ENCODE data around the gene CD82.

CD82 gene

GRCh38 chr11:44625759-44626523 lies 60.5 kb downstream of the CD82 start:
- no peak for ATAC-seq
- no peak for TF ChIP-seq POU6F1 (CRISPR knock-in tag; IDR thresholded peaks at IDR 0.05; ENCODE audit: borderline replicate concordance, low read depth)
- TF ChIP-seq TSHZ2 (CRISPR knock-in tag; IDR thresholded peaks at IDR 0.05), result no peak
- TF ChIP-seq ZFP3 (CRISPR knock-in tag; IDR thresholded peaks at IDR 0.05), result no peak
- TF ChIP-seq ISL1 (CRISPR knock-in tag; IDR thresholded peaks at IDR 0.05), result no peak
- TF ChIP-seq GLIS3 (CRISPR knock-in tag; IDR thresholded peaks at IDR 0.05), result no peak
- TF ChIP-seq PPARA (CRISPR knock-in tag; IDR thresholded peaks at IDR 0.05; ENCODE audit: borderline replicate concordance), result no peak
- TF ChIP-seq ZNF70 (CRISPR knock-in tag; IDR thresholded peaks at IDR 0.05), result no peak
- no peak for TF ChIP-seq CSDC2 (CRISPR knock-in tag; IDR thresholded peaks at IDR 0.05)
- TF ChIP-seq CSRNP3 (CRISPR knock-in tag; IDR thresholded peaks at IDR 0.05), result no peak
- TF ChIP-seq ZFP30 (CRISPR knock-in tag; IDR thresholded peaks at IDR 0.05), result no peak

DNA sequence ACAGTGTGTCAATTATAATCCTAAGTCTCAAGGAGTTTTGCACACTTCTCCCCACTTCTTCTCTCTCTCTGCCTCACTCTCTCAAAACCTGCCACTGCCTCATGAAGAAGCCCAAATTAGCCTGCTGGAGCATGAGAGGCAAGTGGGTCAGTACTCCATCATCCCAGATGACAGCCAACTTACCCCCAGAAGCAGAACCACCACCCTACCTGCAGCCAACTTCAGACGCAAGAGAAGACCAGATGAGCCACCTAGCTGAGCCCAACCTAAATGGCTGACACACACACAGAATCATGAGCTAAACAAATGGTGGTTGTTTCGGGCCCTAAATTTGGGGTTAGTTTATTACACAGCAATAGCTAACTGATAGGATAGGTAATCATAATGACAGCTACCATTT lies 61.2 kb downstream of the CD82 start:
- no peak for TF ChIP-seq POU6F1 (CRISPR knock-in tag; IDR thresholded peaks at IDR 0.05; ENCODE audit: borderline replicate concordance, low read depth)
- TF ChIP-seq GLIS3 (CRISPR knock-in tag; IDR thresholded peaks at IDR 0.05), result no peak
- TF ChIP-seq, protein P1, sequence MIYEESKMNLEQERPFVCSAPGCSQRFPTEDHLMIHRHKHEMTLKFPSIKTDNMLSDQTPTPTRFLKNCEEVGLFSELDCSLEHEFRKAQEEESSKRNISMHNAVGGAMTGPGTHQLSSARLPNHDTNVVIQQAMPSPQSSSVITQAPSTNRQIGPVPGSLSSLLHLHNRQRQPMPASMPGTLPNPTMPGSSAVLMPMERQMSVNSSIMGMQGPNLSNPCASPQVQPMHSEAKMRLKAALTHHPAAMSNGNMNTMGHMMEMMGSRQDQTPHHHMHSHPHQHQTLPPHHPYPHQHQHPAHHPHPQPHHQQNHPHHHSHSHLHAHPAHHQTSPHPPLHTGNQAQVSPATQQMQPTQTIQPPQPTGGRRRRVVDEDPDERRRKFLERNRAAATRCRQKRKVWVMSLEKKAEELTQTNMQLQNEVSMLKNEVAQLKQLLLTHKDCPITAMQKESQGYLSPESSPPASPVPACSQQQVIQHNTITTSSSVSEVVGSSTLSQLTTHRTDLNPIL (CRISPR knock-in tag; IDR thresholded peaks at IDR 0.05; ENCODE audit: low read depth), result no peak
- TF ChIP-seq PATZ1 (CRISPR knock-in tag; IDR thresholded peaks at IDR 0.05; ENCODE audit: borderline replicate concordance), result no peak
- no peak for TF ChIP-seq TCF4 (CRISPR knock-in tag; IDR thresholded peaks at IDR 0.05; ENCODE audit: borderline replicate concordance)

DNA sequence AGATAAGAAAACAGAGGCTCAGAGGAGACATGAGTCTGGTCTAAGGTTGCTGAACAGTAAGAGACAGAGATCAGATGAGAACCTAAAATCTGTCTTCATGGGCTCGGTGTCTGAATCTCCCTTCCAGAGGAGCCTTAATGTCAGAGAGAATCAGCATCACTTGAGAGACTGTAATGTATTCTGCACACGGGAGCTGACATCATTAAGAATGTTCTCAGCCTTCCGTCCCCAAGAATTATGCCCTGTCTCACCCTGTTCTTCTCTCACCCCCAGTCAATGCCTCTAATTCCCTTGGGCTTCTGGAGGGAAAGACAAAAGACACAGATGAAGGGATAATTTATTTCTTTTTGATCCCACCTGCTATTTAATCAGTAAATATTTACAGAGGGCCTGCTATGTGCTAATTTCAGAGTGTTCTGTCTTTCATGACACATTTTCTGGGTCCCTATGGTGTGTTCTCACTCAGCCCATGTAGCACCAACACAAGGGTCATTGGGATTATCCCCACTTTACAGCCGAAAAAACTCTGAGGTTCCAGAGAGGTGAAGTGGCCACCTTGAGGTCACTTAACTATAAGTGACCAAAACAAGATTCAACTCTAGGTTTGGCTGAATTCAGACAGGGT lies 61.8 kb downstream of the CD82 start:
- TF ChIP-seq ZFP30 (CRISPR knock-in tag; IDR thresholded peaks at IDR 0.05) (no peak), SNAI2 (CRISPR knock-in tag; IDR thresholded peaks at IDR 0.05) (no peak), CSDC2 (CRISPR knock-in tag; IDR thresholded peaks at IDR 0.05) (no peak), ZNF8 (CRISPR knock-in tag; IDR thresholded peaks at IDR 0.05) (no peak), ZNF70 (CRISPR knock-in tag; IDR thresholded peaks at IDR 0.05) (no peak), TOX (CRISPR knock-in tag; IDR thresholded peaks at IDR 0.05; ENCODE audit: borderline replicate concordance) (no peak), ISL1 (CRISPR knock-in tag; IDR thresholded peaks at IDR 0.05) (no peak), CSRNP3 (CRISPR knock-in tag; IDR thresholded peaks at IDR 0.05) (no peak), PPARA (CRISPR knock-in tag; IDR thresholded peaks at IDR 0.05; ENCODE audit: borderline replicate concordance) (no peak)
- TF ChIP-seq, protein P1 (CRISPR knock-in tag; IDR thresholded peaks at IDR 0.05; ENCODE audit: low read depth), result no peak
- no peak for ATAC-seq

More for the DNA sequence above, 61.2 kb downstream of the CD82 start:
- no peak for ATAC-seq

Data from SK-N-SH treated with all-trans-retinoic acid at 6 μM for 48 hours (cell line).